HG03025 (cell line): ENCODE measurements around the gene CALCOCO2.
"Not testable (repeated sequence)": the region's sequence is repeated elsewhere in the genome, so short reads cannot be mapped to it uniquely, and the experiment has no call there.

Experiments used
- ATAC-seq: cut with Tn5 transposase; IDR thresholded peaks from one replicate; pipeline ENCODE4 v1.9.1; 2021; ENCODE audit warnings: mild to moderate bottlenecking, moderate library complexity; ENCODE audit not compliant: unreplicated experiment, low FRiP score

Gene CALCOCO2, protein sequence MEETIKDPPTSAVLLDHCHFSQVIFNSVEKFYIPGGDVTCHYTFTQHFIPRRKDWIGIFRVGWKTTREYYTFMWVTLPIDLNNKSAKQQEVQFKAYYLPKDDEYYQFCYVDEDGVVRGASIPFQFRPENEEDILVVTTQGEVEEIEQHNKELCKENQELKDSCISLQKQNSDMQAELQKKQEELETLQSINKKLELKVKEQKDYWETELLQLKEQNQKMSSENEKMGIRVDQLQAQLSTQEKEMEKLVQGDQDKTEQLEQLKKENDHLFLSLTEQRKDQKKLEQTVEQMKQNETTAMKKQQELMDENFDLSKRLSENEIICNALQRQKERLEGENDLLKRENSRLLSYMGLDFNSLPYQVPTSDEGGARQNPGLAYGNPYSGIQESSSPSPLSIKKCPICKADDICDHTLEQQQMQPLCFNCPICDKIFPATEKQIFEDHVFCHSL

DNA sequence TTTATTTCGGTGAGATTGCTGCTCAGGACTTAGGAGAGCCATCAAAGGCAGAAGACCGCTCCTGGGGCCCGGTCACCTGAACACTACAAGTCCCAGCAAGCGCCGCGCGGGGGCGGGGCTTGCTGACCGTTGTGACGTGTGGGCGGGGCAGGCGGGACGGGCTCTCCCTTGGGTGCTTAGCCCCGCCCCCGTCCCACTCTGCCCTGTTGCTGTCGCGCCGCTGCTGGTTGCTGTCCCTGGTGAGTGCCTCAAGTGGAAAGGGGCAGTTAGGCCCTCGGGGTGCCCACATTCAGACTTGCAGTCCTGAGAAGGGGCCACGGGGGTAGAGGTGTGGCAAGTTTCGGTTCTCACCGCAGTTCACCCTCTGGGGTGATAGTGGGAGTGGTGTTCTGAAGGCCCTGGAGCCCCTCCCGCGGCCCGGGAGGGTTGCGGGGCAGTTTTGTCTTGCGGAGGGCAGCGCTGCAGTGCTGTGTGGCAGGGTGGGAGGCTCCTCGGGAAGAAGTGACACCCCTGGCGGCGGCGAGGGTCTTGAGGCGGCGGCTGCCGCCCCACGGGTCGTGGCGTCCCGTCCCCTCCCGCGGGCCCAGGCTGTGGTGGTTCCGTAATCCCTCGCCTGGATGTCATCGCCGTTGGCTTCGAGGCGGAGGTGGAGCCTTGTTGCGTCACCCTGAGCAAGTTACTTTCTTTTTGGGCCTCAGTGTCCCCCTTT, at the start of gene CALCOCO2:
Gene CALCOCO2, plus strand, starts transcription at position 196 of the 709 bp plus-strand sequence. CDS start 10,673 bp downstream, outside the sequence.
- ATAC-seq: peak; percentile 82

DNA sequence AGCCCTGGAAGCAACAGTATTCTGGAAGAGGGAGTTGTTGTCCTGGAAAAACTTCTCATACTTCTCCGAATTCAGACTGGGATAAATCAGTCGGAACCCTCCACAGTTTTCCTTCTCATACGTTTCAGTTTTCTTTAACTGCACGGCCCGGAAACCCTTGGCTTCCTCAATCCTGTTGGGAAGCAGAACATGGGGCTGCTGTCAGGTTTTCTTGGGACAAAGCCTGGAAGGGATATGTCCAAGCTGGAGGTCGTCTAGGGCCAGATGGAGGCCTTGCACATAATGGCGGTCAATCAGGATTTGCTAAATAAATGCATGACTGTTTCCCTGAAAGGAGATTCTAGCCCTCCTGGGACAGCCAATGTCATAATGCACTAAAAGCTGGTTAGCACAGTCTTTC, 43.0 kb upstream of the CALCOCO2 start:
- no peak for ATAC-seq

DNA sequence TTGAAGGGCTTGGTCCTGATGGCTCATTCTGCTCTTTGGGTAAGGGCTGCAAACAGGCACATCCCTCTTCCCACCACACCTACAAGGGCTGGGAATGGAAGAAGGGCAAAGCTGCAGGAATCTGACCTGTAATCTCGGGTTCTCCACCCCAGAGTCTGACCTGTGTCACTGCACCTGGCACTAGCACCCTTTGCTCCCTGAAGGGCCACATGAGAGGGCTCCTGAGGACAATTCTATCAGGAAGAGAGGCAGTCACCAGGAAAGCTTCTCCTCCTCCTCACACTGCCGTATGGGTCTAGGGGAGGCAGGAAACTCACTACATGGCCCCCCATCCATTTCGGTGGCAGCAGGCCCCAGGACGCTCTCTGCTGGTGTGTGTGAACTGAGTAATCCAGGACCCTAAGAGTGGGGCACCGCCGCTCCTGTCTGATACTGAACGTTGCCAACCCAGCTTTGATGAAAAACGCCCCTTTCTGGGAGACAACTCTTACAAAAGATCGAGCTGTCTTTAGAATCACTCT, 40.2 kb upstream of the CALCOCO2 start:
- ATAC-seq: no peak

DNA sequence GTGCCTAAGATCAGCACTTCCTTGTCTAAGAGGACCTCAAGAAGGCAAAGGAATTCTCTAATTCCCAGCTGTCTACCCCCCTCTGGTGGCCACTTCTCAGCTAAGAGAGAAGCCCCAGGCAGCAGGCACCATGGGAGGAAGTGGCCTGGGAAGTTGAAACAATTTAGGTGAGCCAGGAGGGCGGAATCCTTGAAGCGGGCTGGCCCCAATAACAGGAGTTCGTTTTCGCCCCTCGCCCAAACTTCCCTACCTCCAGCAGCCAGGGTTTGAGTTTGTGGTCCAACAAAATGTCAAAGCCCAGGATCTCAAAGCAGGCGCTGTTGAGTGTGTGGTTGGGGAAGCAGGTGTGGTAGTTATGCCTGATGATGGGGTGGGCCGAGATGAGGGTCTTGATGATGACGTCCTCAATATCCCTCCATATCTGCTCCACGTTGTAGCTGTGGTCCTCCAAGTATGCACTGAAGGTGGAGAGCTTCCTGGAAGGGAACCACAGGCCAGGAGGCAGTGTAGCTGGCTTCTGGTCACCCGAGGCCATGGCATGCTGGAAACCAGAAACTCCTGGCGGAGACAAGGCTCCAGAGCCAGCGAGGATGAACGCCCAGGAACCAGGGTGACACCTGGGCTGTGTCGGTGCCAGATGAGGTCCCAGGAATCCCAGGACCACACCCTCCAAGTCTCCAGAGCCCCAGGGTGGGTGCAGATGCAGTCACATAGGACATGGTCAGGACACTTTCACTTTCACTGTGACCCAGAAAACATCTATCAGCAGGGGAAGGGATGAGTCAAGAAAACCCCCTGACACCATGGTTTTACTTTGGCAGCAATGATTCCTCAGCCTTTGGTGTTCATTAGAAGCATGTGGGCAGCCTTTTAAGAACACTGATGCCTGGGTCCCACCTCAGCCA, 39.5 kb upstream of the CALCOCO2 start:
- no peak for ATAC-seq

DNA sequence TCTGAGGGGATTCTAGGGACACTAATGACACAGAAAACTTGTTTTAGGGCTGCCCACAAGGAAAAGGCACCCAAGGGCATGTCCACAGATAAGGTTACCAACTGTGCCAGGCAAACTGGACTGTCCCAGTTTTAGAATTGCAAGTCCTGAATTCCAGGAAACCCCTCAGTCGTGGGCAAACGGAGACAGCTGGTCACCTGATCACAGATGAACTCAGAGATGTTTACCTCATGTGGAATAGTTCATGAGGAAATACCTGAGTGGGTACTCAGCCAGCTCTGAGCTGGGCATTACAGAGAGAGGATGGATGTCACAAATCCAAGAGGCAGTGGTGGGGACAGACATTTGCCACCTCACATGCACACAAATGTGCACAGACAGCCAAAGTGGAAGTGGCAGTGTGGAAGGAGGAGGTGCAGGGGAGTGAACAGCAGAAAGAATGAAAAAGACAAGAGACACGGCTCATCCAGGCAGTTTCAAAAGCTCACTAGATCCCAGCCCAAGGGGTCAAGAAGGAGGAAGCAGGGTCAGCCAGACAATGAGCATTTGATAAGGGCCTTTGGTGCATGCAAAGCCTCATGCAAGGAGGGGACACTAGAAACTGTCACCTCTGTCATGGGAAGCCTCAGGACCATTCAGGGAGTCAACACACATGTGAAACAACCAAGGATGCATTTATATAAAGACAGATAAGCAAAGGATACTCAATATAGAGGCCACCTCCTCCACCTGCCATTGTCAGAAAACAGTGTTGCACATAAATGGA, 38.6 kb upstream of the CALCOCO2 start:
- no peak for ATAC-seq

DNA sequence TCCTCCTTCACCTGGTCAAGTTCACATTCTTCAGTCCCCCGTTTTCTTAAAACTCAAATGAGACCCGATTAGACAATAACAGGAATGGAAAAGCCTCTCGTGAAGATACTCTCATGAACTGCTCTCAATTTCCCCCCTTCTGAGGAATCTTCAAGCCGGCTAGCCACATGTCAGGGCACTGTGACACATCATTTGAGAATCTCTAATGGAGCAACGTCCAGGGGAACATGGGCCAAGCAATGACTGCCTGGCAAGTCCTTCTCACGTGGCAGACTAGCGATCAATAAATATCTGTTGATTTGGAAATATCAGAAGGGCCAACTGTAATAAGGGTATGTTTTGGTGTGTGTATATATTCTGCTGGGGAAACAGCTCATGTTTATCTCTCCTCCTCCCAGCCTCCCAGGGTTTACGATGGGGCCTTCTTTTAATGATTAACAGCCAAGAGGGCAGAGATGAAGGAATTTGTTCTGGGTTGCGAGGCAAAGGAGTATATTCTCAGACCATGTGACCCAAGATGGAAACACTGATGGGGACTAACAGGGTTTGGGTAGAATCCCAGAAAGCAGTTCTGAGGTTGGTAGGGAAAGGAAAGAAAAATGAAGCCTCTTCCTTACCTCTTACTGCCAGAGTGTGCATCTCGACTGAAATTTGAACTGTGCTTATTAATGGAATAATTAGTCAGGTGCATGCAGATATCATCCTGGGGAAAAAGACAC, 35.2 kb upstream of the CALCOCO2 start:
- ATAC-seq: no peak

DNA sequence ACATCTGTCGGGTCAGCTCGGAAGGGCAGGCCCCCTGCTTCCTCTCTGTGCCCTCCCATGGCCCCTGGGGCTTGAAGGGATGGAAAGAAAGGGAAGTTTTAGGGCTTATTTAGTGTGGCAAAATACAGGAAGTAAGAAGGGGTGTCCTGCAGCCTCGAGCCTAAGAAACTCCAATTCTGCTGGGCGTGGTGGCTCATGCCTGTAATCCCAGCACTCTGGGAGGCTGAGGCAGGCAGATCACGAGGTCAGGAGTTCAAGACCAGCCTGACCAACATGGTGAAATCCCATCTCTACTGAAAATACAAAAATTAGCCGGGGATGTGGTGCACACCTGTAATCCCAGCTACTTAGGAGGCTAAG, 34.7 kb upstream of the CALCOCO2 start:
- ATAC-seq: not testable (repeated sequence)

DNA sequence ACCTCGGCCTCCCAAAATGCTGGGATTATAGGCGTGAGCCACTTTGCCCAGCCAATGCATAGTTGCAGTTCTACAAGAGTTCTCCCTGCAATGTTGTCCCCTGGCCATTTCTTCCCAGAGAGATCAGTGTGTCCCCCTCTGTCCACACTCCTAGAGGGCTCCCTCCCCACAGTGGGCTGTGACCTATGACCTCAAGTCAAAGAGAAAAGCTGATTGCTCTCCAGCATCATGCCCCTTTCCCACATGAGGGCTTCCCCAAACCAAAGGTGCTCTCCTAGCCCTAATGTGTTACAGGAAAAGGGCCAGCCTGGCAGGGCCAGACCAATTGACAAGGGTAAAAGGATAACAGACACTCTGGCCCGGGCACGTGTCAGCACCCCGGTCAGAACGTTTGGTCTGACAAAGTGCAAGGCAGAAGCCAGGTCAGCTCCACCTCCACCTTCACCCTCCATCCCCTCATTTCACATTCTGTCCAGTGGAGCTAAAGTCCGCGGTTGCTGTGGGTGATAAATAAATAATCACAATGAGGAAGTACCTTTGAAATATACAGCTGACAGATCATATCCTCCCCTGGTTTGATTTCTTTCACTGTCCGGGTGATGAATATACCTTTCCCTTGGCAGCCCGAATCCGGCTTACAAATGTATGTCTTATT, 31.6 kb upstream of the CALCOCO2 start:
- ATAC-seq: no peak

DNA sequence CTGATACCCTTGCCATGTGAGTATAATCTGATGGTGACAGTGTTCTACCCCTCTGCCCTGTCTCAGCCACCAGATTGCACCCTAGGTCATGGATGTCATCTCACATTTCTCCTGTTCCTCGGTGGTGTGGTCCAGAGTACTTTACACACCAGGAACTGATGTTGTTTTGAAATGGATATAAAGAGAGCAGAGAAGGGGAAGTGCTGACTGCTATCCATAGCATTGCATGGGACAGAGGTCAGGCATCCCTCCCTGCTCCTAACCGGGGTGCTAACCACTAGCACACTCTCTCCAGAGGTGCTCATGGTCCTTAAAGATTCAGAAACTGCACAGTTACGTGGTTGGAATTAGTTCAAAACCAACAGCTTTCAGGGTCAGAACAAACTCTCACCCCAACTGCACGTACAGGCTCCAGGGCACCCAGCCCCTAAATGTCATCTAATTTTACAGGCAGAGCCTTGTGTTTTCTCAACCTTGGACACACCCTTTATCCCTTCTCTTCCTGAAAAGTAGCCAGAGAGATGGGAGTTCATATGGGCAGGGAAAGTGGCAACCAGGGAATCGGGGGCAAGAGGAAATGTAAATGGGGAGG, 30.1 kb upstream of the CALCOCO2 start:
- ATAC-seq: no peak

DNA sequence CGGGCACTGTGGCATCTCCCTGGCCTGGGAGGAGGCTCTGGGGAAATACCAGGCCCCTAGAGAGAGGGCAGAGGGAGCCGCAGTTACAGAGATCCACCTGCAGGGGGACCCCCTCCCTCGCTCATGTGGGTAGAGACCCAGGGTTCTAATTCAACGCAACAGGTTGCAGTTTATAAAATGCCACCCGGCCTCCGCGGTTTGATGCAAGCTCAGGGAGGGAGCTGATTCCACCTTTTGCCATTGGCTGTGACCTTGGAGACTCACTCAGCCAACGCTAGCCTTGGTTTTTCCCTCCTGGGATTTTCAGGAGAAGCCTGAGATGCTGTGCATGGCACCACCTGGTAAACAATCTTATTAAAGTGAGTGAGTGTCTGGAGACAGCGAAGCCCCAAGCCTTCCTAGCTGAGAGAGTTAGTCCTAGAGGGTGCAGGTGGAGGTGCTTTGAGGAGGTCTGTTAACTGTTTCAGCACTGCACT, 25.9 kb upstream of the CALCOCO2 start:
- ATAC-seq: no peak

DNA sequence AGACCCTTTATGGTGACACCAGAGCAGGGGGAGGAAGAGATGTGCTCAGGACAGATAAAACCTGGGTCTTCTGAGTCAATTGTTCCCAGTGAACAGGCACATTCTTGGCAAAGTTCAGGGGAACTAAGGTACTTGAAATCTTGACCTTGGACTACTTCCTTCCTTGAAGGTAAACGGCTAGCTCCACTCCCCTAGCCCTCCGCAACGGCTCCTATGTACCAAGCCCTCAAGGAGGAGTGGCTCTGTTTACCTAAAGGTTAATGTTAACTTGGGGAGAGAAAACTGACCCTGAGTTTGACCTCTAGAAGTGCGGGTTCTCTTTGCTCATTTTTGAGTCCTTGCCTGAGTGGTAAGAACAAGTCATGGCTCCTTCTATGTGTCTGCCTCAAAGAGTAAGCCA, 21.7 kb upstream of the CALCOCO2 start:
- ATAC-seq: no peak

DNA sequence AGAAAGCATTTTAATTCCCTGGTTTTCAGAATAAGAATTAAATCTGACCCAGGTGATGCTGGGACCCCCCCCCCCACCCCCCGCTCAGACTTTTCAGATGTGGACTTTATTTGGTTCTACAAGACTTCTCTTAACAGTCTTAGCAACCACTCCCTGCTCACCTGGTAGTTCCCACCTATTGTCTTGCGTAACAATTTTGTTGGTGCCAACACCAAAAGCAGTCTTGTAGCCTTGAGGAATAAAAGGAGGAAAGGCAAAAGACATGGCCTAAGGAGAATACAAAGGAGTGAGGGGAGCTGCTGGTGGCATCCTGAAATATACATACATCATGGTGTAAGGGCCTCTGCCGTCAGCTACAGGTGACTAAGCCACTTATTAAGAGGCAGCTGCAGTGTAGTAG, 18.8 kb upstream of the CALCOCO2 start:
- ATAC-seq: no peak

DNA sequence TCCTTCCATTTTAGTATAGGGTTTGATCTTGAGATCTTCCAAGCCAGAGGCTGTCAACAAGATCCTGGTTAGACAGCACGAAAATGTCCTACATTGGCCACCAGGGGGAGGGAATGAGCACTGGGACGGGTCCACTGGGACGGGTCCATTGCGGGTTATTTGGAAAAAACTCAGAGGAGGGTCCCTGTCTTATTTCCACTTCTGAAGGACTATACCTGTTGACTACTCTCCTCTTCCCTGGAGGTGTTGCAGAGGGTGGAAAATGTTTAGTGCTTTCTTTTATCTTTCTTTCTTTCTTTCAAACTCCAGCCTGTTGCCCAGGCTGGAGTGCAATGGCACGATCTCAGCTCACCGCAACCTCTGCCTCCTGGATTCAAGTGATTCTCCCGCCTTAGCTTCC, 16.3 kb upstream of the CALCOCO2 start:
- no peak for ATAC-seq

DNA sequence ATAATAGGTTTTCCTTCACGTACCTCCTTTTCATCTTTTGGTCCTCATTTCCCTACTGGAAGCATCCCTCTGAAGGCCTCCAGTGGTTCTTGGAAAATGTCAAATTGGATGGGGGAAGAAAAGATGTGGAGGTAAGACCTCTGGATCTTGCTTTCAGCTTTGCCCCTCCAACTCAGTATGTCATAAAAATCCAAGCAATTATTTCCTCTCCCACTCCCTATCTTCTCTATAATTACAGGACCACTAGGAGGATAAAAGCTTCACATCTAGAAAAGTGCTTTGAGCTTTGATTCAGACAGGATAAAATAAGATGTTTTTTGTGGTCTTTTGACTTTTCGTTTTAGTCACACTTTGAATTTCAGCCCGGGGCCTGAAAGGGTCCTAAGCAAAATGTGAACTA, 15.5 kb upstream of the CALCOCO2 start:
- ATAC-seq: no peak

DNA sequence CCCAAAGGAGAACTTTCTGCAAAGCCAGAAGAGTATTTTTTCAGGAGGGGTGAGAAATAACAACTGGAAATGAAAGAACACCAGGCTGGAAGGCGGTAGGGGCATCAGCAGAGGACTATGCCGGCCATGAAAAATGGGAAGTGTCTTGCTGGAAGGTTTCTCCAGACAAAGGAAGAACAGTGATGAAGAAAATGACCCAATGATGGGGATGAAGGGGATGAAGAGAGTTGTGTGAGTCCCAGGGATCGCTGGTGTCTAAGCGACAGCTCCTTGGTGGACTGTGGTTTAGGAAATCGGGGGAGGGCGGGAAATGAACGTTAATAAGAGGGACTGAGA, 14.4 kb upstream of the CALCOCO2 start:
- no peak for ATAC-seq

DNA sequence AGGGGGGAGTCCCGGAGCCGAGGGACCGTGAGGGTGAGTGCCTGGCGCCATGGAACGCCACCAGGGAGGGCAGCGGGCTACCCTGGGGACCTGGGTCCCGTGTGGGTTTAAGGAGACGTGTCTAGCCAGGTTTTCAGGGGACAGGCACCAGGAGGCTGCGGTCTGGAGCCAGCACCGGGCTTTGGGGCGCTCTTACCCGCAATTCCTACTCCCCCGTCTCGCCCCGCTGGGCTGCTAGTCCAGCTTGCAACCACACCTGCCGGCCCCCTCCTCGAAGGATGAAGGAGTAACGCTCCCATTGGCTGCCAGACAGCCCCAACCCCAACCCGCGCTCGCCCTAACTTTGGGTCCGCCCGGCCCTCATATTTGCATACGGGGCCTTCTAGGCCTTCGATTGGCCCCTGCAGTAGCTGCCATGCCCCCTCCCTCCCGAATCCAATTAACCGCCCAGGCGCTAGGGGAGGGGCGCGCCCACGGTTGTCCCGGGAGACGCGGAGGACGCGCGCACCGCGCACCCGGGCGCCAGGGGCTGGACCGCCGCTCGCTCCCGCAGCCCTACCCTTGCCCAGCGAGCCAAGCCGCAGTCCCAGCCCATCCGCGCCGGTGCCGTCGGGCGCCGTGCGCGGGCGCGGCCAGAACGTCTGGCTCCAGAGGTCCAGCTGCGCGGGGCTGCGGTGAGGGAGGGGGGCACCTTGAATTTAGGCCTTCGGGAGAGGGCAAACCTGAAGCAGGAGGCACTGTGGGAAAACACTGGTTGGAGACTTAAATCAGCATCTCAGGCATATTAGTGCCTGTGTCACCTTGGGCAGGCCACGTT, 13.9 kb upstream of the CALCOCO2 start, which contains the start of gene TTLL6:
Gene TTLL6, minus strand, starts transcription at position 456 of the 817 bp plus-strand sequence. Its CDS starts 157 bp downstream, at position 299.
- ATAC-seq: no peak

DNA sequence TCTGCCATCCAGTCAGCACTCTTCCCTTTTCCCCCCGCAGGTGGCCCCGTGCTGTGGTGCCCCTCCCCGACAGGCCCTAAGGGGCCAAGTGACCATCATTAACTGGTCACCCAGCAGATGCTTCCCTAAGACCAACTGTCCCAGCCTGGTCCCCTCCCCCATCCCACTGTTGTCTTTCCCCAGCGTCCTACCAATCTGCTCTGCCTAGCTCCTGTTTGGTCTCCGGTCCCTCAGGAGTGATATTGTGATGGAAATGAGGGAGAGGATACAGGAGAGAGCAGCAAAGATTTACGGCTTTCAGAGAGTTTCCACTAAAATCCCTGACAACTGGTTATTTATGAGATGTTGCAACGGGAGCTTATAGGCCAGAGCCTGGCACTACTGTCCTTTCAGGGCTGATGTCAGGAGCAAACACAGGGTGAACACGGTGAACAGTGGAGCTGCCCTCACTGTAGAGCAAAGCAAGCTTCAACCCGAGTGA, 12.4 kb upstream of the CALCOCO2 start:
- ATAC-seq: no peak
